Measurements from ENCODE around the gene SCFD2. TPM values are rescaled to one million over a fixed set of nuclear protein-coding genes. Genes with fewer than 3 reads are reported as not detected.

The SCFD2 gene
- total and polyA plus RNA-seq, 4 donors: 4.3 to 28.8 (median 7.4) TPM

DNA sequence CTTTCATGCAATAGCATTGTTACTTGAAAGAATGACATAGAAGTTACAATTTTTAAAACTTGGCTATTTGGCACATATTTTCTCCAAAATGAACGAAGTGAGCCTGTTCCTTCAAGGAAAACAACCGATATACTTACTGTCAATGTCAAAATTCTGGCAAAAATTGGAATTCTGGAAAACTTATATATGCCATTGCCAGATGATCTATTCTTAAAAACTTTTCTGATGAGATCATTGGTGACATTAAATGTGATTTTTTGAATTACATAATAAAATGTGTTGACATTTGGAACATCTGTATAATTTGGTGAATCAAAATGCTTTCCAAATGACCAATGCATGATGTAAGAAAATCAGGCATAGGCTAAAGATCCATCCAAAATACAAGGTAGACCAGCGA lies 209.0 kb downstream of the SCFD2 start:
- Histone ChIP-seq H3K27ac (ENCODE audit: low read depth in 1 of 2, low read length in 2 of 2) (no peak overlapping the region), H3K27me3 (ENCODE audit: control insufficient read depth in 4 of 4, insufficient read depth in 4 of 4, low read length in 3 of 4) (no peaks in the 10 kb centered on the region)
- WGBS: 94% methylated on average over 3 of the region's 3 CpGs

DNA sequence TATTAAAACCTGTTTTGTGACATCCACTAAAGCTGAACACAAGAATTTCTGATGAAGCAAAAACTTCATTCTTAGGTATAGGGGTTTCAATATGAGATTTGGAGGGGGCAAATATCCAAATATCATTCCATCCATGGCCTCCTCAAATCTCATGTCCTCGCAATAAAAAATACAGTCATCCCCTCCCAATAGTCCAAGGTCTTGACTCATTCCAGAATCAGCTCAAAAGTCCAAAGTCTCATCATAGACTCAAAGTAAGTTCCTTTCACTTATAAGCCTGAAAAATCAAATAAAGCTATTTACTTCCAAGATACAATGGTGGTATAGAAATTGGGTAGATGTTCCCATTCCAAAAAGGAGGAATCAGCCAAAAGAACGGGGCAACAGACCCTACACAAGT lies 213.4 kb downstream of the SCFD2 start:
- 89% methylated on average over 2 of the region's 2 CpGs for WGBS
- Histone ChIP-seq H3K4me3 (ENCODE audit: low read depth in 1 of 3, low read length in 3 of 3) (no peak overlapping the region), H3K36me3 (ENCODE audit: control insufficient read depth in 4 of 4, insufficient read depth in 3 of 4, low read depth in 1 of 4, low read length in 3 of 4) (no peaks in the 10 kb centered on the region)

More for the DNA sequence above, 209.0 kb downstream of the SCFD2 start:
- no peak overlapping the region for H3K4me3 ChIP-seq (ENCODE audit: low read depth in 1 of 3, low read length in 3 of 3)
- no peak for DNase-seq (ENCODE audit: low spot score)
- peaks cover 0 to 7% (median 6%) of the 10 kb centered on the region in 4 donors for H3K4me1 ChIP-seq (ENCODE audit: control insufficient read depth in 4 of 4, insufficient read depth in 4 of 4, low read length in 3 of 4)
- H3K36me3 ChIP-seq (ENCODE audit: control insufficient read depth in 4 of 4, insufficient read depth in 3 of 4, low read depth in 1 of 4, low read length in 3 of 4): no peaks in the 10 kb centered on the region
- no peaks in the 10 kb centered on the region for H3K9me3 ChIP-seq (ENCODE audit: control insufficient read depth in 4 of 4, low read length in 3 of 4)
- TF ChIP-seq SP1 (IDR thresholded peaks at IDR 0.05) (no peak), JUND (IDR thresholded peaks at IDR 0.05) (no peak)
- H3K9ac ChIP-seq (ENCODE audit: low read depth in 1 of 2, low read length in 2 of 2): no peak overlapping the region

DNA sequence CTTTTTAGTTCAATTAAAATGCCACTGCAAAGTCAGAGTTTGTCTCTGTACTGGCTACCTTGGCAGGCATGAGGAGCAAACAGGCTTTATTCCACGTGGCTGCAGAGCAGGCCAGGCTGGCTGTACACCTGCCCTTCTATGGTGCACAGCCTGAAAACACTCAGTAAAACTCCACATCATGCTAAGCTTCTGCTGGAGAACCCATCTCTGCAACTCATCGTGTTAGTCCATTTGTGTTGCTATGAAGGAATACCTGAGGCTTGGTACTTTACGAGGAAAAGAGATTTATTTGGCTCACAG lies 214.4 kb downstream of the SCFD2 start:
- TF ChIP-seq, protein P1, sequence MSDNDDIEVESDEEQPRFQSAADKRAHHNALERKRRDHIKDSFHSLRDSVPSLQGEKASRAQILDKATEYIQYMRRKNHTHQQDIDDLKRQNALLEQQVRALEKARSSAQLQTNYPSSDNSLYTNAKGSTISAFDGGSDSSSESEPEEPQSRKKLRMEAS (IDR thresholded peaks at IDR 0.05): peak; percentile 79
- TF ChIP-seq YY1 (IDR thresholded peaks at IDR 0.05): no peak
- no peak for TF ChIP-seq SP1 (IDR thresholded peaks at IDR 0.05)
- TF ChIP-seq FOXA1 (IDR thresholded peaks at IDR 0.05): no peak
- no peak for TF ChIP-seq NR2F2 (IDR thresholded peaks at IDR 0.05)
- TF ChIP-seq RAD21 (IDR thresholded peaks at IDR 0.05): no peak
- peak in 1 of 2 donors; percentile 36 for TF ChIP-seq RXRA (IDR thresholded peaks at IDR 0.05)
- TF ChIP-seq HNF4G (IDR thresholded peaks at IDR 0.05): no peak
- TF ChIP-seq, protein P2, sequence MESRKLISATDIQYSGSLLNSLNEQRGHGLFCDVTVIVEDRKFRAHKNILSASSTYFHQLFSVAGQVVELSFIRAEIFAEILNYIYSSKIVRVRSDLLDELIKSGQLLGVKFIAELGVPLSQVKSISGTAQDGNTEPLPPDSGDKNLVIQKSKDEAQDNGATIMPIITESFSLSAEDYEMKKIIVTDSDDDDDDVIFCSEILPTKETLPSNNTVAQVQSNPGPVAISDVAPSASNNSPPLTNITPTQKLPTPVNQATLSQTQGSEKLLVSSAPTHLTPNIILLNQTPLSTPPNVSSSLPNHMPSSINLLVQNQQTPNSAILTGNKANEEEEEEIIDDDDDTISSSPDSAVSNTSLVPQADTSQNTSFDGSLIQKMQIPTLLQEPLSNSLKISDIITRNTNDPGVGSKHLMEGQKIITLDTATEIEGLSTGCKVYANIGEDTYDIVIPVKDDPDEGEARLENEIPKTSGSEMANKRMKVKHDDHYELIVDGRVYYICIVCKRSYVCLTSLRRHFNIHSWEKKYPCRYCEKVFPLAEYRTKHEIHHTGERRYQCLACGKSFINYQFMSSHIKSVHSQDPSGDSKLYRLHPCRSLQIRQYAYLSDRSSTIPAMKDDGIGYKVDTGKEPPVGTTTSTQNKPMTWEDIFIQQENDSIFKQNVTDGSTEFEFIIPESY (IDR thresholded peaks at IDR 0.05): no peak
- TF ChIP-seq FOXA2 (IDR thresholded peaks at IDR 0.05): no peak
- TF ChIP-seq, protein P3, sequence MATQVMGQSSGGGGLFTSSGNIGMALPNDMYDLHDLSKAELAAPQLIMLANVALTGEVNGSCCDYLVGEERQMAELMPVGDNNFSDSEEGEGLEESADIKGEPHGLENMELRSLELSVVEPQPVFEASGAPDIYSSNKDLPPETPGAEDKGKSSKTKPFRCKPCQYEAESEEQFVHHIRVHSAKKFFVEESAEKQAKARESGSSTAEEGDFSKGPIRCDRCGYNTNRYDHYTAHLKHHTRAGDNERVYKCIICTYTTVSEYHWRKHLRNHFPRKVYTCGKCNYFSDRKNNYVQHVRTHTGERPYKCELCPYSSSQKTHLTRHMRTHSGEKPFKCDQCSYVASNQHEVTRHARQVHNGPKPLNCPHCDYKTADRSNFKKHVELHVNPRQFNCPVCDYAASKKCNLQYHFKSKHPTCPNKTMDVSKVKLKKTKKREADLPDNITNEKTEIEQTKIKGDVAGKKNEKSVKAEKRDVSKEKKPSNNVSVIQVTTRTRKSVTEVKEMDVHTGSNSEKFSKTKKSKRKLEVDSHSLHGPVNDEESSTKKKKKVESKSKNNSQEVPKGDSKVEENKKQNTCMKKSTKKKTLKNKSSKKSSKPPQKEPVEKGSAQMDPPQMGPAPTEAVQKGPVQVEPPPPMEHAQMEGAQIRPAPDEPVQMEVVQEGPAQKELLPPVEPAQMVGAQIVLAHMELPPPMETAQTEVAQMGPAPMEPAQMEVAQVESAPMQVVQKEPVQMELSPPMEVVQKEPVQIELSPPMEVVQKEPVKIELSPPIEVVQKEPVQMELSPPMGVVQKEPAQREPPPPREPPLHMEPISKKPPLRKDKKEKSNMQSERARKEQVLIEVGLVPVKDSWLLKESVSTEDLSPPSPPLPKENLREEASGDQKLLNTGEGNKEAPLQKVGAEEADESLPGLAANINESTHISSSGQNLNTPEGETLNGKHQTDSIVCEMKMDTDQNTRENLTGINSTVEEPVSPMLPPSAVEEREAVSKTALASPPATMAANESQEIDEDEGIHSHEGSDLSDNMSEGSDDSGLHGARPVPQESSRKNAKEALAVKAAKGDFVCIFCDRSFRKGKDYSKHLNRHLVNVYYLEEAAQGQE (IDR thresholded peaks at IDR 0.05): no peak
- no peak for TF ChIP-seq TAF1 (conservative IDR thresholded peaks at IDR 0.05)
- no peak for TF ChIP-seq GABPA (IDR thresholded peaks at IDR 0.05 in 1 of 2, conservative IDR thresholded peaks at IDR 0.05 in 1 of 2)
- no peak for TF ChIP-seq EGR1 (IDR thresholded peaks at IDR 0.05; ENCODE audit: low read depth in 2 of 2)
- WGBS: 73% methylated on average over 3 of the region's 3 CpGs
- Histone ChIP-seq H3K27ac (ENCODE audit: low read depth in 1 of 2, low read length in 2 of 2) (peak overlapping the region; percentile 13 to 14), H3K4me1 (ENCODE audit: control insufficient read depth in 4 of 4, insufficient read depth in 4 of 4, low read length in 3 of 4) (peaks cover 2 to 15% (median 8%) of the 10 kb centered on the region in 4 donors), H3K4me3 (ENCODE audit: low read depth in 1 of 3, low read length in 3 of 3) (no peak overlapping the region), H3K9me3 (ENCODE audit: control insufficient read depth in 4 of 4, low read length in 3 of 4) (no peaks in the 10 kb centered on the region), H3K36me3 (ENCODE audit: control insufficient read depth in 4 of 4, insufficient read depth in 3 of 4, low read depth in 1 of 4, low read length in 3 of 4) (no peaks in the 10 kb centered on the region), H3K27me3 (ENCODE audit: control insufficient read depth in 4 of 4, insufficient read depth in 4 of 4, low read length in 3 of 4) (no peaks in the 10 kb centered on the region), H3K9ac (ENCODE audit: low read depth in 1 of 2, low read length in 2 of 2) (no peak overlapping the region)
- DNase-seq (ENCODE audit: low spot score): no peak

More for the DNA sequence above, 213.4 kb downstream of the SCFD2 start:
- H3K9me3 ChIP-seq (ENCODE audit: control insufficient read depth in 4 of 4, low read length in 3 of 4): no peaks in the 10 kb centered on the region
- H3K9ac ChIP-seq (ENCODE audit: low read depth in 1 of 2, low read length in 2 of 2): no peak overlapping the region
- peak; percentile 41 to 59 for TF ChIP-seq HNF4A (conservative IDR thresholded peaks at IDR 0.05)
- no peak for TF ChIP-seq FOXA2 (IDR thresholded peaks at IDR 0.05)
- H3K4me1 ChIP-seq (ENCODE audit: control insufficient read depth in 4 of 4, insufficient read depth in 4 of 4, low read length in 3 of 4): peaks cover 2 to 11% (median 6%) of the 10 kb centered on the region in 4 donors
- no peak overlapping the region for H3K27ac ChIP-seq (ENCODE audit: low read depth in 1 of 2, low read length in 2 of 2)
- DNase-seq (ENCODE audit: low spot score): no peak
- H3K27me3 ChIP-seq (ENCODE audit: control insufficient read depth in 4 of 4, insufficient read depth in 4 of 4, low read length in 3 of 4): no peaks in the 10 kb centered on the region
